T-helper 1 cell treated with Interleukin-12 subunit alpha and Interleukin-12 subunit beta and Interleukin-4 antibody, amounts not matched to agents 30 ng/mL and 1 ng/mL, for 36 hours (primary cell): Measurements from ENCODE around the gene RPH3AL. TPM values are rescaled to one million over a fixed set of nuclear protein-coding genes. Genes with fewer than 3 reads are reported as not detected.
"Not testable (repeated sequence)": the region's sequence is repeated elsewhere in the genome, so short reads cannot be mapped to it uniquely, and the experiment has no call there.

ENCODE experiments used
- intact Hi-C: fragments of 100-400 bp; cut with micrococcal nuclease; formaldehyde crosslinking; loops from one replicate; pipeline ENCODE4 v1.15.1; 2024
- total RNA-seq: library from RNA; stranded (reverse); gene quantifications from 2 replicates; pipeline ENCODE4 v1.2.3, GENCODE V29; 2022

RPH3AL gene
- total RNA-seq, 1 donor from 2014 or later, result 2.6 TPM

- intact Hi-C loops, result no loop called here
These were observed 125.3 kb downstream of the RPH3AL start for GRCh38 chr17:227078-227945.

DNA sequence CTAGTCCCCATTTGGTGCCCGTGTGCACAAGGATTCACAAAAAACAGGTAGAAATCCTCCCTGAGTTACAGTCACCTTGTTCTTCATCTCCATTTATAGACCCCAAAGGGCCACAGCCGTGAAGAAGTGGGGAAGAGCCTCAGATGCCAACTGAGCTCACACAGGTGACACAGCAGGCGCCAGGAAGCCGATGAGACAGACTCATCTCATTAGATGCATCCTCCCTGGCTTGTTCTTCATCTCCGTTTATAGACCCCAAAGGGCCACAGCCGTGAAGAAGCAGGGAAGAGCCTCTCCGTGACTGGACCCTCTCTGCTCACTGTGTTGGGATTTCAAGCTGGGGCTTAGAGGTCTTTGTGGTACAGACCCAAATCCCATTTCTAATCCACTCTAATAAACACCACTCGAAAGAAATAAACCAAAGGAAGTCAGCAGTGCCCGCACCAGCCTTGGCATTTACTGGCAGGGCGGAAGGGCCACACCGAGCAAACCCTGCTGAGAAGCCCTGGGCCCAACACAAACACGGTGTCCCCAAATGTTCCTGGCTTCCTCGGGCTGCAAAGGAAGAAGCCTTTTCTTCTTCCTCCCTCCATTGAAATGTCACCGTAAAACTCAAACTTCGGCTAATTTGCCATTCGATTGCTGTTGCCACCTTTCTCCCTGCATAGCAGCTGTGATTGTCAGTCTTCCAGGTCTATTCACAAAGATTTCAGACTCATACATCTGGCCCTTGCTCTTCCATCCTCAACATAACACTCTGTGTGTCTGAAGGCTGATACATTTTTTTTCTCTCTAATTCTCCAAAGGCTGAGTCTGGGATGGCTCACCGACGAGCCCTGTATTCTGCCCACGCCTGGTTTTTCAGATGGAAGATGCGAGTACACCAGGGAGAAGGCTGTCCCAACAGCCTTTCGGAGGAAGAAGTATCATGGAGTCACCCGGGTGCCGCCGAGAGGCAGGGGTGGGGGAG, 126.2 kb downstream of the RPH3AL start:
- intact Hi-C loops, result no loop called here

- intact Hi-C loops, result no loop called here
These were observed 127.1 kb downstream of the RPH3AL start for GRCh38 chr17:225551-225950.

DNA sequence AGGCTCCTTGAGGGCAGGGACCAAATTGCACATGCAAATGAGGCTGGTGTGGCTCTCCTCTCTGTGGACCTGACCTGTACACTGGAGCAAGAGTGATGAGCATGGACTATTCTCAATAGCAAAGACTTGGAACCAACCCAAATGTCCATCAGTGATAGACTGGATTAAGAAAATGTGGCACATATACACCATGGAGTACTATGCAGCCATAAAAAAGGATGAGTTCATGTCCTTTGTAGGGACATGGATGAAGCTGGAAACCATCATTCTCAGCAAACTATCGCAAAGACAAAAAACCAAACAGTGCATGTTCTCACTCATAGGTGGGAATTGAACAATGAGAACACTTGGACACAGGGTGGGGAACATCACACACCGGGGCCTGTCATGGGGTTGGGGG, 128.0 kb downstream of the RPH3AL start:
- intact Hi-C loops, result not testable (repeated sequence)

- intact Hi-C loops, result no loop called here
These were observed 128.7 kb downstream of the RPH3AL start for GRCh38 chr17:223723-224471.

- intact Hi-C loops, result no loop called here
These were observed 130.4 kb downstream of the RPH3AL start for GRCh38 chr17:222172-222571.

DNA sequence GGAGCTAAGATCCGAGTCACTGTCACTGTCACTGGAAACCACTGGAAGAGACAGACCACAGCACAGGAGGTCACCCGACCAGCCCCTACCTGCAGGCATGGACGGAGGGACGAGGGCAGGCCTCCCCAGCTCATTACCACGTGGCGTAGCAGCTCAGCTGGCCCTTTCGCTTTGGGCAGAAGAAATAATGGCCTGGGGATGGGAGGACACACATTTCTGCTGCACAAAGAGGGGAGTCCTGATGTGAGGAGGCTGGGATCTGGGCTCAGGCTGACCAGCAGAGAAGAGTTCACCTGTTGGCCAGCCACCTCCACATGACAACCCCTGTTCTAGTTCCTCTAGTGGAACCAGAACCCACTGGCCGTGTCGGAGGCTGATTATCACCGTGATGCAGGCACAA, 132.9 kb downstream of the RPH3AL start:
- intact Hi-C loops, result no loop called here

DNA sequence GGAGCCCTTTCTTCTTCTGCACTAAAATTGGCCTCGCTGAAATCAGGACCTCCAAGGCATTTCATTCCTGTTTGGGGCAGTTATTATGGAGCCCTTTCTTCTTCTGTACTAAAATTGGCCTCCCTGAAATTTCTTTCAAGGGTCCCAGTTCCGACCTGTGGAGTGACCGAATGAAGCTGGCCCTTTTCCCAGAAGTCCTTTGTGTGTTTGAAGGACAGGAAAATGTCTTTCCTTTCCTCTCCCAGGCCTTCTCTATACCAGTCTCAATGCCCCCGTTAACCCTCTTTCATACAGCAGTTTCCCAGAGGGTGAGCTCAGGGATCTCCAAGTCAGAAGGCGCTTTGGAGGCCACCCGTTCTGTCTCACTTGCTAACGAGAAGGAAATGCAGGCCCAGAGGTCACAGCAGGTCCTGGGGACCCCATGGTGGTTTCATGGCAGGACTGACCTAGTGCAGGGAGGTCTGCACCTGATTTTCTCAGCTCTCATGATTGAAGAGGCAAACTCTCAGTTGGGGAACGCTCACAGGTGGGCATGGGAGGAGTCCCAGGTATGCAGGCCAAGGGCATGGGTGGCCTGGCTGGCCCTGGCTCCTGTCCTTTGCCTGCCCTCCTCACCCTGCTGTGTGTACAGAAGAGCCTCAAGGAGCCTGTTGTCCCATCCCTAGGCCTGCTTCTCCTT, 134.0 kb downstream of the RPH3AL start:
- intact Hi-C loops, result no loop called here

DNA sequence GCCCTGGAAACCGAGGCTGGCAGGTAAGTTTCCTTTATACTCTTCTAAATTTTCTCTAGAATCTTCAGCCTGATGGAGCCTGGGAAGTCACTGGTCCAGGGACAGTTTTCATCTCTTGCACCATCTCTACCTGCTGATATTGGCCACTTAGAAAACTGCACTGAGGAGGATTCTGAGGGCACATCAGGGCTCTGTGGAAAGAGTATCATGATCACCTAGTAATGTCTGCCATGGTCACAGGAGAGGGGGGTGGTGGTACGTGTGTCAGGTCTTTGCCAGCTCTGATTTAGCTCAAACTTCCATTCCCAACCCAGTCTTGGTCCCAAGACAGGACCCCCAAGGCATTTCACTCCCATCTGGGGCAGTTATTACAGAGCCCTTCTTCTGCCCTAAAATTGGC, 136.0 kb downstream of the RPH3AL start:
- intact Hi-C loops, result no loop called here

- intact Hi-C loops, result not testable (repeated sequence)
These were observed 136.8 kb downstream of the RPH3AL start for GRCh38 chr17:215563-216478.

GRCh38 chr17:214881-215331, 137.7 kb downstream of the RPH3AL start:
- intact Hi-C loops, result no loop called here

DNA sequence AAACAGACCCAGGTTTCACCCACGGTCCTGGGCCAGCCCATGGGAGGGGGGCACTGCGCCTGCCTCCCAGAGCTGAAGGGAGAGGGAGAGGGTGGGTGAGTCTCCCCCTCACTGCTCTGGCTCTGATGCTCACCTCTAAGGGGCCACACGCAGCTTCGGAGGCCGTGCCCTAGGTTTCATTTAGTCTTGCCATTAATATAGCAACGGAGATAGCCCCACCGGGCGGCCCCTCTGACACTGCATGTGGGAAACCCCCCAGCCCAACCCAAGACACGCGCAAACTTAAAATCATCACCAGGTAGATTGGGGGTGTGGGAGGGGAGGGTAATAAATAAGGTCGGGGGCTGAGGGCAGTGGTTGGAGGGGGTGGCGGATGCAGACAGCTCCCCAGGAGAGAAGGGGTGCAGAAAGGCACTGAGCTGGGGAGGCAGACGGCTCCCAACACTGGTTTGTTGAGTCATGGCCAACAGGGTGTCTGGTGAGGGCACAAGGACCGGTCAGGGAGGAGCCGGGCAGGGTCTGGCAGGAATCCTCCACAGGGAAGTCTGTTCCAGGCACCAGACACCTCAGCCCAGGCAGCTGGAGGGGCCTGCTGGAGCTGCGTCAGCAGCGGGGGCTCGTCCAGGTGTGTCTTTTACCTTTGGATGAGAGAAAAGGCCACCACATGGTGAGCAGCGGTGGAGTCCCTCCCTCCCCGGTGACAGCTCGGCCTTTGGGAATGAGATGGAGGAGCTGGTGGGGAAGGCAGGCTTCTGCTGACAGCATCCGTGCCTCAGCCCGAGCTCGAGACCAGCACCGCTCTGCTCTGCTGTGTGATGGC, 139.1 kb downstream of the RPH3AL start:
- intact Hi-C loops, result no loop called here

DNA sequence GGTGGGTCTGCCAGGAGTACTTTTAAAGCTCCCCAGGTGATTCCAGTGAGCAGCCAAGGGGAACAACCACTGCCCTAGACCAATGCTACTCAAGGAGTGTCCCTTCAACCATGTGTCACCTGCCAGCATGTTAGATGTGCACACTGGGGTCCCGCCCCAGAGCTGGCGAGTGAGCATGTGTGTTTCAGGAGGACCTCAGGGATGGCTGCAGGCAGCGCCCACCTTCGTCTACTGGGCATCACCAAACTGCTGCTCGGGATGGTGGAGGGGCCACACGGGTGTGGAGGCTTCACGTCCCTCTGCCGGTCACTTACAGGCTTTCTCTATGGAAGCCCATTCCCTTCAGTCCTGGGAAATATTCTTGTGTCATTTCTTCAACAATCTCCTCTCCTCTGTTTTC, 142.2 kb downstream of the RPH3AL start:
- intact Hi-C loops, result no loop called here

DNA sequence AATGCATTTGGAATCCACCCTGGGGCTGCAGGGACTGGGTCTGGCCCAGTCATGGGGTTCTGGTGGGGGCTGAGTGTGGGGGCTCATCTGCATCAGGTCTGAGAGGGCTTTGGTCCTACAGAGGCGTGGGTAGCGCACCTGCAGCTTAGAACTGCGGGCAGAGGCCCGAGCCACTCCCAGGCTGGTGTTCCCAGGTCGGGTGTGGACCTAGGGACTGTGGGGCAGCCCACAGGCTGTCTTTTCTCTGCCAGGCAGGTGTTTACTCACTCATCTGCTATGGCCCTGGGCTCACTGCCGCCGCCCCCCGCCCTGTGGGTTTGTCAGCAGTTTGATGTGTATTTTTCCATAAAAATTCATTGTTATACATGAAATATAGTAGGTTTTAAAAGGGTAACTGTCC, 144.2 kb downstream of the RPH3AL start:
- intact Hi-C loops, result no loop called here

DNA sequence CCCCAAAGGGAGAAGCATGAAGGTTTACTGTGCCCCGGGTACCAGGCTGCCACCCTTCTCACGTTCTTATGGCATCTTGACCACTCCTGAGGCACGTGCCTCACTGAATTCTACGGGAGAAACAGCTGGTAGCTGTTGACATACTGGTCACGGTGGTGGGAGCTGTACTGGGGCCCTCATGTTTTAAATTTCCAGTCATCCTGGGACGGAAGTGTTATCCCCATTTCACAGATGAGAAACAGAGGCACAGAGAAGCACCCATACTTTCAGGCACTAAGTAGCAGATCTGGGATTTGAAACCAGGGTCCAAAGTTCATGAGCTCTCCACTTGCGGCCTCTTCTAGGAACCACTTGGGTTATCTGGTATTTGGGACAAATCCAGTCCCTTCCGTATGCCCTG, 144.8 kb downstream of the RPH3AL start:
- intact Hi-C loops, result no loop called here

DNA sequence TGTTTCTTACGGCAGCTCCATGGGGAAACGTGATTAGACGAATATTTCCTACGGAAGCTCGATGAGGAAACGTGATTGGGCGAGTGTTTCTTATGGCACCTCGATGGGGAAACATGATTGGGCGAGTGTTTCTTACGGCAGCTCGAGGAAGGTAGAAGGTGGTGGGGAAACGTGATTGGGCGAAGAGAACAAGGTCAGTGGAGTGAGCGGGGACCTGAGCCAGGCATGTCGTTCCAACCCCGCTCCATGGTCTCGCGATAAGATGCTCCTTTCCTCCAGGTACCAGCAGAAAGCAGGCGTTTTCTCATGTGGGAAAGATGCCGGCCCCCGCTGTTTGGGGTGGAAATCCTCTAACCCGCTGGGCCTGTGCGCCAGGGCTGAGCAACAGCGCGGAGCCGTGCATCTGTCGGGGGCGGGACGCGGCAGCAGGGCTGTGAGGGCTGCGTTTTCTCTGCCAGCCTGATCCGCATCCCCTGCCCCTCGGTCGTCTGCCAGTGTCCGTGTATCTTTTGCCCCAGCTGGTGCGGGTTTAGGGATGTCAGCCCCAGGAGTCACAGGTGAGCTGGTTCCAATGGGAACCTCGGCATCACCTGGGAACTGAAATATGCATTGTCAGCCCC, 145.6 kb downstream of the RPH3AL start:
- intact Hi-C loops, result no loop called here

GRCh38 chr17:206484-206883, 146.1 kb downstream of the RPH3AL start:
- intact Hi-C loops, result not testable (repeated sequence)

- intact Hi-C loops, result no loop called here
These were observed 146.8 kb downstream of the RPH3AL start for GRCh38 chr17:205817-206216.
